MM.1S (cell line): ENCODE results near the gene IFT20.

Experiments
- DNase-seq: peaks from one replicate; pipeline ENCODE4 v3.0.0-alpha.2; 2015
- H2AFZ ChIP-seq: fragments of 300-600 bp; sonication (generic); 2 replicates; pipeline ENCODE4 v1.6.0; 2016; ENCODE audit warnings: antibody characterized with exemption, low read length
- H3F3A ChIP-seq: fragments of 300-600 bp; sonication (generic); 2 replicates; pipeline ENCODE4 v1.6.1; 2016; ENCODE audit warnings: mild to moderate bottlenecking, antibody characterized with exemption, low read length, moderate library complexity, mixed read lengths; ENCODE audit not compliant: insufficient read depth
- H3K27ac ChIP-seq: fragments of 300-600 bp; sonication (generic); 2 replicates; pipeline ENCODE4 v1.5.1; 2016; ENCODE audit warnings: mild to moderate bottlenecking, low read length
- H3K27me3 ChIP-seq: fragments of 300-600 bp; sonication (generic); replicated peaks from 2 replicates; pipeline ENCODE4 v1.6.0; 2016; ENCODE audit warnings: low read length; ENCODE audit not compliant: insufficient read depth
- H3K36me3 ChIP-seq: fragments of 300-600 bp; sonication (generic); replicated peaks from 2 replicates; pipeline ENCODE4 v1.6.1; 2016; ENCODE audit warnings: mild to moderate bottlenecking, low read length, mixed read lengths; ENCODE audit not compliant: insufficient read depth
- H3K4me1 ChIP-seq: fragments of 300-600 bp; sonication (generic); 2 replicates; pipeline ENCODE4 v1.6.1; 2016; ENCODE audit warnings: low read length, mixed read lengths
- H3K4me2 ChIP-seq: fragments of 300-600 bp; sonication (generic); 2 replicates; pipeline ENCODE4 v1.6.0; 2016; ENCODE audit warnings: low read depth, low read length
- H3K4me3 ChIP-seq: fragments of 300-600 bp; sonication (generic); 2 replicates; pipeline ENCODE4 v1.5.1; 2016; ENCODE audit warnings: low read length, mixed read lengths
- H3K79me2 ChIP-seq: fragments of 300-600 bp; sonication (generic); 2 replicates; pipeline ENCODE4 v1.6.1; 2016; ENCODE audit warnings: mixed run types, low read length, mixed read lengths
- H3K9ac ChIP-seq: fragments of 300-600 bp; sonication (generic); 2 replicates; pipeline ENCODE4 v1.6.1; 2016; ENCODE audit warnings: low read length, mixed read lengths
- H3K9me2 ChIP-seq: fragments of 300-600 bp; sonication (generic); replicated peaks from 2 replicates; pipeline ENCODE4 v1.6.1; 2016; ENCODE audit warnings: mild to moderate bottlenecking, low read length, mixed read lengths; ENCODE audit not compliant: insufficient read depth
- H3K9me3 ChIP-seq: fragments of 300-600 bp; sonication (generic); replicated peaks from 2 replicates; pipeline ENCODE4 v1.6.1; 2016; ENCODE audit warnings: mild to moderate bottlenecking, low read length, mixed read lengths; ENCODE audit not compliant: insufficient read depth
- H4K20me1 ChIP-seq: fragments of 300-600 bp; sonication (generic); 2 replicates; pipeline ENCODE4 v1.6.1; 2016; ENCODE audit warnings: mild to moderate bottlenecking, low read length, moderate library complexity, mixed read lengths; ENCODE audit not compliant: insufficient read depth
- CTCF ChIP-seq: fragments of 300-600 bp; sonication (generic); IDR thresholded peaks from 2 replicates; pipeline ENCODE4 v1.5.1; 2016; ENCODE audit warnings: antibody characterized with exemption, low read length, mixed read lengths
- EZH2 ChIP-seq: fragments of 300-600 bp; sonication (generic); optimal IDR thresholded peaks from 2 replicates; pipeline ENCODE3; 2017; ENCODE audit warnings: low read depth, mild to moderate bottlenecking, antibody characterized with exemption, low read length, mixed read lengths
- EZH2phosphoT487 ChIP-seq: fragments of 300-600 bp; sonication (generic); IDR thresholded peaks from 2 replicates; pipeline ENCODE4 v1.6.1; 2018; ENCODE audit warnings: antibody characterized with exemption, low read length

IFT20 gene

GRCh38 chr17:28381141-28381825 lies 46.0 kb upstream of the IFT20 start:
- Histone ChIP-seq H3K27ac (no peak overlapping the region), H4K20me1 (no peaks in the 10 kb centered on the region)

DNA sequence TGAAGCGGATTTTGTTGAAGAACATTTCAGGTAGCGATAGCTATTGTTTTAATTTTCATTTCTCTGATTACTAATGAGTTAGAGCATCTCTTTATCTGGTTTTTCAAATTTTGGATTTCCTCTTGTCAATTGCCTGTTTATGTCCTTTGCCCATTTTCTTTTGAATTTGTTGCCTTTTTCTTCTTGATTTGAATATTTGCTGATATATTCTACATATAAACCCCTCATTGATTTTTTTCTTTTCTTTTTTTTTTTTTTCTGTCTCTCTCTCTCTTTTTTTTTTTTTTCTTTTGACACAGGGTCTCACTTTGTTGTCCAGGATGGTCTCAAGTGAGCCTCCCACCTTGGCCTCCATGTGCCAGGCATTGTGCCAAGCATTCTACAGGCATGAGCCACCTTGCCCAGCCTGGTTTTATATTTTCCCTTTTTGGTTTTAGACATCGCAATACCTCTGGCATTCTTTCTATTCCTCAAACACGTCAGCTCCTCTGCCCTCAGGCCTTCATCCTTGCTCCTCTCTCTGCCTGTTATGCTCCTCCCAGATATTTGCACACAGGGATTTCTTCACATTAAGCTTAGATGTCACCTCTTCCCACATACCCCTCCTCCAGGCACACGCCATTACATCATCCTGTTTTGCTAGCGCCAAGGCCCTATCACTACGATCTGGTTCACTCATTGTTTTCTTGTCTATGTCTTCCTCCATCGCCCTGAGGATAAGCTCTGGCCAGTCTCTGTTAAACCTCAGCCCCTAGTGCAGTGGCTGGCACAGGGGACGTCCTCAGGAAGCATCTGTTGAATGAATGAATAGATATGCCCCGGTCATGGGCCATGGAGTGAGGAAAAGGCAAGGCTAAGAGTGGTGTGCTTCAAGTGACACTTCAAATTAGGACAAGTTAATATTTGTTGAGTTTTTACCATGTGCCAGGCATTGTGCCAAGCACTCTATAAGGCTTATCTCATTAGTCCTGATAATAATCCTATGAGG lies 44.8 kb upstream of the IFT20 start:
- H4K20me1 ChIP-seq = no peaks in the 10 kb centered on the region
- no peak overlapping the region for H3K27ac ChIP-seq
- H3K4me1 ChIP-seq = no peaks in the 10 kb centered on the region
- H2AFZ ChIP-seq = no peak overlapping the region
- H3K9ac ChIP-seq = no peak overlapping the region
- H3K27me3 ChIP-seq = no peaks in the 10 kb centered on the region
- no peak overlapping the region for H3K4me3 ChIP-seq
- no peaks in the 10 kb centered on the region for H3K79me2 ChIP-seq
- no peak for TF ChIP-seq EZH2phosphoT487
- no peaks in the 10 kb centered on the region for H3K36me3 ChIP-seq
- DNase-seq = no peak
- no peaks in the 10 kb centered on the region for H3F3A ChIP-seq
- no peaks in the 10 kb centered on the region for H3K9me3 ChIP-seq
- H3K9me2 ChIP-seq = no peaks in the 10 kb centered on the region
- no peak overlapping the region for H3K4me2 ChIP-seq

More at GRCh38 chr17:28381141-28381825, 46.0 kb upstream of the IFT20 start:
- no peaks in the 10 kb centered on the region for H3K27me3 ChIP-seq
- no peak overlapping the region for H2AFZ ChIP-seq
- no peak overlapping the region for H3K4me3 ChIP-seq
- no peak overlapping the region for H3K9ac ChIP-seq
- TF ChIP-seq CTCF = 0 out of 2 replicates have a peak, but pooled peaks have one; percentile 4
- no peak for TF ChIP-seq EZH2
- TF ChIP-seq EZH2phosphoT487 = no peak
- no peak for DNase-seq
- no peak overlapping the region for H3K4me2 ChIP-seq
- no peaks in the 10 kb centered on the region for H3K9me2 ChIP-seq
- H3K9me3 ChIP-seq = no peaks in the 10 kb centered on the region
- H3K36me3 ChIP-seq = no peaks in the 10 kb centered on the region
- H3F3A ChIP-seq = no peaks in the 10 kb centered on the region
- H3K79me2 ChIP-seq = no peaks in the 10 kb centered on the region
- H3K4me1 ChIP-seq = no peaks in the 10 kb centered on the region

DNA sequence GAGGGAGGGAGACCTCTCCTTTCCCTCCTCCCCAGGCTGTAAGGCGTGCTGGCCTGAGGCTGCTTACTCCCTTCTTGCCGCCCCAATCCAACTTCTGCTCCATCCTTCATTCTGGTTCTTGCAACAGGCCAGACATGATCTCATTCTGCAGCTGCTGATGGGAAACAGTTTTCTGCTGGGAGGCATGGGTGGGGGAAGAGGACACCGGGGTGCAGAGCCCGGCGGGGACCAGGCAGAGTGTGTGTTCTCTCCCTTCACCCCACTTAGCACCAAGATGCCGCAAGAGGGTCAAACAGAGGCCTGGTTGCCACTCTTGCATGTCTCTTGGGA lies 37.6 kb upstream of the IFT20 start:
- no peak overlapping the region for H3K9ac ChIP-seq
- H3K79me2 ChIP-seq = no peaks in the 10 kb centered on the region
- peak overlapping the region; percentile 85; the same call in 1 of the 2 replicates for H3K4me3 ChIP-seq
- H3K27ac ChIP-seq = no peak overlapping the region
- no peaks in the 10 kb centered on the region for H3K27me3 ChIP-seq
- H3K9me2 ChIP-seq = no peaks in the 10 kb centered on the region
- H3K4me1 ChIP-seq = 0 out of 2 replicates have a peak, but pooled peaks cover 4% of the 10 kb centered on the region
- H2AFZ ChIP-seq = no peak overlapping the region
- H3K36me3 ChIP-seq = no peaks in the 10 kb centered on the region
- TF ChIP-seq CTCF (no peak), EZH2 (no peak), EZH2phosphoT487 (no peak)
- H3K9me3 ChIP-seq = no peaks in the 10 kb centered on the region
- no peak for DNase-seq
- peak overlapping the region; percentile 95 for H3K4me2 ChIP-seq
- peaks cover 15% of the 10 kb centered on the region for H3F3A ChIP-seq
- no peaks in the 10 kb centered on the region for H4K20me1 ChIP-seq
